Measurements from ENCODE around the gene LENG9.
"Not testable (repeated sequence)": the region's sequence is repeated elsewhere in the genome, so short reads cannot be mapped to it uniquely, and the experiment has no call there.

Gene LENG9

GRCh38 chr19:54477650-54478049 is 14.1 kb upstream of the LENG9 start:
- DNase-seq, result no peak

GRCh38 chr19:54475706-54476105 is 12.1 kb upstream of the LENG9 start:
- DNase-seq, result no peak

GRCh38 chr19:54473892-54474372 is 10.4 kb upstream of the LENG9 start:
- no peak for DNase-seq

GRCh38 chr19:54473071-54473891 is 9.7 kb upstream of the LENG9 start, which contains the start of gene CDC42EP5:
CDC42EP5 (minus strand) TSS chr19:54473296; CDS start chr19:54465547, 7,749 bp downstream.
- no peak for DNase-seq

- no peak for DNase-seq
These were observed 7.6 kb upstream of the LENG9 start for GRCh38 chr19:54470991-54471782.

GRCh38 chr19:54470276-54470887 is 6.8 kb upstream of the LENG9 start:
- DNase-seq, result no peak

- no peak for DNase-seq
These were observed 5.9 kb upstream of the LENG9 start for GRCh38 chr19:54469496-54469934.

- not testable (repeated sequence) for DNase-seq
These were observed 2.5 kb upstream of the LENG9 start for GRCh38 chr19:54466110-54466480.

GRCh38 chr19:54465426-54466109 is 2.0 kb upstream of the LENG9 start:
- DNase-seq, result no peak

- DNase-seq, result peak; percentile 48 to 90 (median 61)
These were observed 1.2 kb upstream of the LENG9 start for GRCh38 chr19:54464630-54465425.

GRCh38 chr19:54464044-54464629 is 559 bp upstream of the LENG9 start:
- peak in 4 of 5 experiments; percentile 71 to 97 (median 82) for DNase-seq

- DNase-seq, result peak; percentile 32 to 83 (median 60)
These were observed 685 bp downstream of the LENG9 start for GRCh38 chr19:54462655-54463530.

GRCh38 chr19:54462047-54462654 is 1.4 kb downstream of the LENG9 start:
- DNase-seq, result no peak

- DNase-seq, result no peak
These were observed 2.0 kb downstream of the LENG9 start for GRCh38 chr19:54461613-54462012.

- no peak for DNase-seq
These were observed 2.4 kb downstream of the LENG9 start for GRCh38 chr19:54461210-54461609.

GRCh38 chr19:54460230-54461005 is 3.2 kb downstream of the LENG9 start:
- DNase-seq, result no peak

GRCh38 chr19:54459282-54460229 is 4.0 kb downstream of the LENG9 start:
- no peak for DNase-seq

Measured in T-helper 2 cell (primary cell).